Eye (tissue), 1 donor: Measurements from ENCODE around the gene FRG2B.
"Not testable (repeated sequence)": the region's sequence is repeated elsewhere in the genome, so short reads cannot be mapped to it uniquely, and the experiment has no call there.

ENCODE experiments used
- DNase-seq: peaks from one replicate; pipeline ENCODE4 v3.0.0-alpha.2; 2015

Gene FRG2B

DNA sequence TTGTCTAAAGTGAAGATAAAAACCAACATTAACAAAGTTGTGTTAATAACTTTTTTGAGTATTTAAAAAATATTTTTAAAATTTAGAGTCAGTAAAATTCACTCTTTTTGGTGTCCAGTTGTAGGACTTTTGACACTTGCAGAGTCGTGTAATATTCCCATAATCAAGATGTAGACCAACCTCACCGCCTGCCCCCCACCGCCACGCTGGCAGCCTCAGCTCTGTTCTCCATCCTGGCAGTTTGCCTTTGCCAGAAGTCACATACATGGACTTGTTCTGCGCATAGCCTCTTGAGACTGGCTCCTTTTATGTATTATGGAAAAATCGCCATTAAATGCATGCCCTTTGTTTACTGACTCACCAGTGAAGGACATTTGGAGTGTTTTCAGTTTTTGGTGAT is 33.9 kb downstream of the FRG2B start:
- no peak for DNase-seq

DNA sequence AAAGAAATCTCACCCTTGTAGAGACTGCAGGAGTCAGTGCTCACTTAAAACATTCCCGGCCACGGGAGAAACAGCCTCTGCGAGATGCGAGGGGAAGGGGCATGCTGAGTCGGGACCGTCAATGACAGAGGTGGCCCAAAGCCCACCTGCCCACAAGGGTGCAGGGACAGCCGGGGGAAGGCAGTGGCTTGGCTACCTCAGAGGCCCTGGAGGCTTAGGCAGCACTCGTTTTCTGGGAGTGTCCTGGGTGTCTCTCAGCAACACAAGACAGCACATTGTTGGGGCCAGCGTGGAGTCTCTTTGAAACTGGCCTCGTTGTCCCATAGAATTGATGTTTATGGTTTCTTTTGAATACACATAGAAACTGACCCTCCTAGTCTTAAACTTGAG is 35.6 kb downstream of the FRG2B start:
- no peak for DNase-seq

DNA sequence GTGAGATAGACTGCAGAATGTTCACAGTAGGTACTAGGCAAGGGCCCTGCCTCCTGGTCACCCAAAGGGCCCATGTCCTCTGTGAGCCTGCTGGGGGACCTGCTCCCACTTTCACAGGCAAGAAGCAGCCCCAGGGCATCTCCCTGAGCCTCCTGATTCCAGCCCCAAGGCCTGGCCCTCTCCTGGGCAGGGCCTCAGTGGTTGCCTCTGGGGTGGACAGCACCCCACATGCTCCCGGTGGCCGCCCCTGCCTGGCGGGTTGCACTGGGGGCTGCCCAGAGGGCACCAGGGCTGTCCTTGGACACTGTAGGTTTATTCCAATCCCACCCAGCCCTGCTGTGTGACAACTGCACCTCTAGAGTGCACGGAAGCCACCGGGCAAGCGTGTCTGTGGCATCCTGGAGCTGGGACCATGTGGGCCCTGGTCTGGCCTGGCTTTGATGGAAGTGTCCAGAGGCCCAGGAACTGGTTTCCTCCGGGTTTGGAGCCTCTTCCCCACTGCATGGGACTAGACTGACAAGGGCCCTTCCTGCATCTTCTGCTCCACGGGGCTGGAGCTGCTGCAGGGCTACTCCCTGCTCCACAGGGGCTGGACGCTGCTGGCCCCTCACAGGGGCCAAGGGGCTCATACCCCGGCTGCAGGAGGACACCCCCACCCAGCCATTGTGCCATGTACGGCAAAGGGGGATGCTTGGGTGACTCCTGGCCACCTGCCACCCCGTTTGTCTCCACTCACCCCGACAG is 36.2 kb downstream of the FRG2B start:
- DNase-seq, result no peak

DNA sequence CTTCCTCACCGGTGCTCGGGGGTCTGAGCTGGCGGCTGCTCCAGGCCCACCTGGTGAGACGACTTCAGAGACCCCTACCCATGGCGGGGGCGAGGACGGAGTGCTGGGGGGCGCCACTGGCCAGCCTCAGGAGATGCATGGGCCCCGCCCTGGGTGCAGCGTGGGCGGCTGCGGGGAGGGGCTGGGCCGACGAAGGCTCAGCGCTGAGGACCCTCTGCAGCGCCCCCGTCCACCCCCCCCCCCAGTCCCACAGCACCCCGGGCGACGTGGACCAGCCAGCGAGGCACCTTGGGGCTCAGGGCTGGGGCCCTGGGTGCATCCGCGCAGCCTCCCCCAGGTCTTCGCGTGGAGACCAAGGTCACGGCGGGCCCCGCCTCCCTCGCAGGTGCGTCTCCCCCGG is 49.6 kb downstream of the FRG2B start:
- not testable (repeated sequence) for DNase-seq
